Loucy (cell line): ENCODE results near the gene SLC6A1.

Experiments
- EZH2phosphoT487 ChIP-seq: fragments of 200-600 bp; IDR thresholded peaks from 2 replicates; pipeline ENCODE4 v1.6.1; 2018; ENCODE audit warnings: antibody characterized with exemption, mild to moderate bottlenecking, moderate library complexity, borderline replicate concordance
- TF ChIP-seq, protein P1 (sequence below): fragments of 200-600 bp; sonication (generic); conservative IDR thresholded peaks from 2 replicates; pipeline ENCODE4 v1.5.1; 2014; ENCODE audit warnings: mild to moderate bottlenecking, antibody characterized with exemption, low read length

DNA sequence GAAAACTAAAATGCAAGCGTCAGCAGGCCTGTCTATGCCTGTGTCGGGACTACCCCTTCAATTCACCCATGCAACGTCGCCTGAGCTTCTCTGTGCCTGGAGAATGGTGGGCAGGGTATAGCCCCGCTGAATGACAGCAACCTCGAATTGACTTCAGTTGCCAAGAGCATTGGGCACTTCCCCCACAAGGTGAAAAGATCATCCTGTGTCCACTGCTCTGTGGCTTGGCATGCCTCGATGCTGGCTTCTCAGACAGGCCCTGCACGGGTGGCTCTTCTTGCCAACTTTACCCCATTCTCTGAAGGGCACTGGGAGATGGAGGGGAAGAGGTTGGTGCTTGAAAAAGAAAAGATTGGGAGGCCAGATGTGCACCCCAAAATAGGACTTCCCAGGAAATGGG is 3.3 kb downstream of the SLC6A1 start:
- TF ChIP-seq, protein P1, sequence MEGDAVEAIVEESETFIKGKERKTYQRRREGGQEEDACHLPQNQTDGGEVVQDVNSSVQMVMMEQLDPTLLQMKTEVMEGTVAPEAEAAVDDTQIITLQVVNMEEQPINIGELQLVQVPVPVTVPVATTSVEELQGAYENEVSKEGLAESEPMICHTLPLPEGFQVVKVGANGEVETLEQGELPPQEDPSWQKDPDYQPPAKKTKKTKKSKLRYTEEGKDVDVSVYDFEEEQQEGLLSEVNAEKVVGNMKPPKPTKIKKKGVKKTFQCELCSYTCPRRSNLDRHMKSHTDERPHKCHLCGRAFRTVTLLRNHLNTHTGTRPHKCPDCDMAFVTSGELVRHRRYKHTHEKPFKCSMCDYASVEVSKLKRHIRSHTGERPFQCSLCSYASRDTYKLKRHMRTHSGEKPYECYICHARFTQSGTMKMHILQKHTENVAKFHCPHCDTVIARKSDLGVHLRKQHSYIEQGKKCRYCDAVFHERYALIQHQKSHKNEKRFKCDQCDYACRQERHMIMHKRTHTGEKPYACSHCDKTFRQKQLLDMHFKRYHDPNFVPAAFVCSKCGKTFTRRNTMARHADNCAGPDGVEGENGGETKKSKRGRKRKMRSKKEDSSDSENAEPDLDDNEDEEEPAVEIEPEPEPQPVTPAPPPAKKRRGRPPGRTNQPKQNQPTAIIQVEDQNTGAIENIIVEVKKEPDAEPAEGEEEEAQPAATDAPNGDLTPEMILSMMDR: no peak
- no peak for TF ChIP-seq EZH2phosphoT487
